ENCODE results near the gene SLC14A1.
A peak's percentile ranks its signal among the peaks of the same experiment; 100 is the strongest.

Gene SLC14A1

DNA sequence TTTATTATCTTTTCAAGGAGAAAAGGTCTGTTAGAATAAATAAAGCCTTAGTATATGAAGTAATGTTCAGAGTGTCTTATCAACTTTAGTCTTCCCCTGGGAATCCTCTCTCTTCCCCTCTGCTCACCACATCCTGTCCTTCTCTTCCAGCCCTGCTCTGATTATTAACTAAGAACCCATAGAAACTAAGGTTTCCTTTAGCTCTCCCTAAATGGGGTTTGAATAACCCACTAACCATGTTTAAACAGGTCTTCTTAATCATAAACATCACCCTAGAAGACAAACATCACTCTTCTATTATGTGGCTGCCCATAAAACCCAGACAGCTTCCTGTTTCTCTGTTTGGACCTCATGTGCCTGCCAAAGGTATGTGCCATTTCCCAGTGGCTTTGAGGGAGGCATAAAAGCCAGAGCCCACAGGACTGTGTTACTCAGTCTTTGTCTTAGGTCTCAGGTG, 50.1 kb downstream of the SLC14A1 start:
- Histone ChIP-seq H3K4me3 (ENCODE audit: low read length, poor library complexity, severe bottlenecking) (peak overlapping the region; percentile 71), H3F3A (ENCODE audit: low read depth) (peaks cover 6% of the 10 kb centered on the region; the same call in 1 of the 2 replicates), H2AFZ (ENCODE audit: low read length) (no peak overlapping the region), H3K27me3 (ENCODE audit: insufficient read depth, low read length, poor library complexity, severe bottlenecking) (no peaks in the 10 kb centered on the region), H3K9me2 (replicated peaks; ENCODE audit: low read depth, low read length) (no peaks in the 10 kb centered on the region), H3K79me2 (ENCODE audit: insufficient read depth, low read length) (no peaks in the 10 kb centered on the region), H3K36me3 (ENCODE audit: insufficient read depth, low read length) (no peaks in the 10 kb centered on the region), H4K20me1 (ENCODE audit: insufficient read depth, low read length, poor library complexity, severe bottlenecking) (no peaks in the 10 kb centered on the region), H3K9me3 (ENCODE audit: insufficient read depth, low read depth, low read length) (no peaks in the 10 kb centered on the region), H3K4me1 (ENCODE audit: insufficient read depth, low read length, poor library complexity, severe bottlenecking) (peaks cover 56% of the 10 kb centered on the region), H3K4me2 (ENCODE audit: low read depth, low read length, poor library complexity, severe bottlenecking) (peak overlapping the region; percentile 52), H3K9ac (ENCODE audit: low read depth, low read length, poor library complexity, severe bottlenecking) (no peak overlapping the region)
- TF ChIP-seq, protein P1, sequence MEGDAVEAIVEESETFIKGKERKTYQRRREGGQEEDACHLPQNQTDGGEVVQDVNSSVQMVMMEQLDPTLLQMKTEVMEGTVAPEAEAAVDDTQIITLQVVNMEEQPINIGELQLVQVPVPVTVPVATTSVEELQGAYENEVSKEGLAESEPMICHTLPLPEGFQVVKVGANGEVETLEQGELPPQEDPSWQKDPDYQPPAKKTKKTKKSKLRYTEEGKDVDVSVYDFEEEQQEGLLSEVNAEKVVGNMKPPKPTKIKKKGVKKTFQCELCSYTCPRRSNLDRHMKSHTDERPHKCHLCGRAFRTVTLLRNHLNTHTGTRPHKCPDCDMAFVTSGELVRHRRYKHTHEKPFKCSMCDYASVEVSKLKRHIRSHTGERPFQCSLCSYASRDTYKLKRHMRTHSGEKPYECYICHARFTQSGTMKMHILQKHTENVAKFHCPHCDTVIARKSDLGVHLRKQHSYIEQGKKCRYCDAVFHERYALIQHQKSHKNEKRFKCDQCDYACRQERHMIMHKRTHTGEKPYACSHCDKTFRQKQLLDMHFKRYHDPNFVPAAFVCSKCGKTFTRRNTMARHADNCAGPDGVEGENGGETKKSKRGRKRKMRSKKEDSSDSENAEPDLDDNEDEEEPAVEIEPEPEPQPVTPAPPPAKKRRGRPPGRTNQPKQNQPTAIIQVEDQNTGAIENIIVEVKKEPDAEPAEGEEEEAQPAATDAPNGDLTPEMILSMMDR (conservative IDR thresholded peaks at IDR 0.05; ENCODE audit: low read length) = no peak
- TF ChIP-seq EZH2phosphoT487 (IDR thresholded peaks at IDR 0.05; ENCODE audit: borderline replicate concordance) = peak; percentile 2; the same call in 1 of the 2 replicates

DNA sequence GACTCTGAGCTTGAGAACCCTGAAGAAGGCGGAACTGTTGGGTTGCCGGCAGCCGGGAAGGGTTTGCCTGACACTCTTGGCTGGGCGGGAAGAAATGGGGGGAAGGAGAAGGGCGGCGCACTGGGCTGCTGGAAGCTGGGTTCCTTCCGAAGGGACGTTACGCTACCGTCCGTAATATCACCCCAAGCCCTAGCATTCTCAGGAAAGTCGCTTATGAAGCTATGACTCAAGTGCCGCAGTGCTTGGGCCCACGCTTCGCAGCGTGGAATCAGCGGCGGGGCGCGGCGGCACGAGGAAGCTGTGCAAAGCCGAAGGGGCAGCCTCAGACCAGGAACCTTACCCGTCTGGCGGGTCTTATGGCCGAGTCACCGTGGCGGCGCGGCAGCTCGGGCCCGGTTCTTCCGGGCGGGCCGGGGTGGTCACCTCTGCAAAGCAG, 51.3 kb downstream of the SLC14A1 start:
- no peaks in the 10 kb centered on the region for H3K36me3 ChIP-seq (ENCODE audit: insufficient read depth, low read length)
- peak overlapping the region; percentile 85 for H3K9ac ChIP-seq (ENCODE audit: low read depth, low read length, poor library complexity, severe bottlenecking)
- H2AFZ ChIP-seq (ENCODE audit: low read length) = no peak overlapping the region

GRCh38 chr18:45775743-45776142, 51.8 kb downstream of the SLC14A1 start:
- H4K20me1 ChIP-seq (ENCODE audit: insufficient read depth, low read length, poor library complexity, severe bottlenecking) = no peaks in the 10 kb centered on the region
- H3K9me2 ChIP-seq (replicated peaks; ENCODE audit: low read depth, low read length) = no peaks in the 10 kb centered on the region
- H3F3A ChIP-seq (ENCODE audit: low read depth) = peaks cover 6% of the 10 kb centered on the region; the same call in 1 of the 2 replicates
- H3K27me3 ChIP-seq (ENCODE audit: insufficient read depth, low read length, poor library complexity, severe bottlenecking) = no peaks in the 10 kb centered on the region
- H3K36me3 ChIP-seq (ENCODE audit: insufficient read depth, low read length) = no peaks in the 10 kb centered on the region
- no peaks in the 10 kb centered on the region for H3K9me3 ChIP-seq (ENCODE audit: insufficient read depth, low read depth, low read length)
- no peaks in the 10 kb centered on the region for H3K79me2 ChIP-seq (ENCODE audit: insufficient read depth, low read length)
- H3K4me3 ChIP-seq (ENCODE audit: low read length, poor library complexity, severe bottlenecking) = peak overlapping the region; percentile 71
- TF ChIP-seq, protein P1 (conservative IDR thresholded peaks at IDR 0.05; ENCODE audit: low read length) = no peak
- TF ChIP-seq EZH2phosphoT487 (IDR thresholded peaks at IDR 0.05; ENCODE audit: borderline replicate concordance) = no peak
- peak overlapping the region; percentile 85 for H3K9ac ChIP-seq (ENCODE audit: low read depth, low read length, poor library complexity, severe bottlenecking)
- H2AFZ ChIP-seq (ENCODE audit: low read length) = no peak overlapping the region
- peak overlapping the region; percentile 61 for H3K4me2 ChIP-seq (ENCODE audit: low read depth, low read length, poor library complexity, severe bottlenecking)
- peaks cover 45% of the 10 kb centered on the region for H3K4me1 ChIP-seq (ENCODE audit: insufficient read depth, low read length, poor library complexity, severe bottlenecking)

More for the DNA sequence above, 51.3 kb downstream of the SLC14A1 start:
- Histone ChIP-seq H3K4me1 (ENCODE audit: insufficient read depth, low read length, poor library complexity, severe bottlenecking) (peaks cover 49% of the 10 kb centered on the region), H3K27me3 (ENCODE audit: insufficient read depth, low read length, poor library complexity, severe bottlenecking) (no peaks in the 10 kb centered on the region), H3K4me3 (ENCODE audit: low read length, poor library complexity, severe bottlenecking) (peak overlapping the region; percentile 71), H4K20me1 (ENCODE audit: insufficient read depth, low read length, poor library complexity, severe bottlenecking) (no peaks in the 10 kb centered on the region), H3K79me2 (ENCODE audit: insufficient read depth, low read length) (no peaks in the 10 kb centered on the region), H3K4me2 (ENCODE audit: low read depth, low read length, poor library complexity, severe bottlenecking) (peak overlapping the region; percentile 61), H3K9me2 (replicated peaks; ENCODE audit: low read depth, low read length) (no peaks in the 10 kb centered on the region), H3K9me3 (ENCODE audit: insufficient read depth, low read depth, low read length) (no peaks in the 10 kb centered on the region), H3F3A (ENCODE audit: low read depth) (peaks cover 6% of the 10 kb centered on the region; the same call in 1 of the 2 replicates)
- TF ChIP-seq EZH2phosphoT487 (IDR thresholded peaks at IDR 0.05; ENCODE audit: borderline replicate concordance) = no peak
- TF ChIP-seq, protein P1 (conservative IDR thresholded peaks at IDR 0.05; ENCODE audit: low read length) = no peak

Data from Loucy (cell line).